GM18508 (cell line): Measurements from ENCODE around the gene TTYH1.

Experiments
- ATAC-seq: cut with Tn5 transposase; IDR thresholded peaks from one replicate; pipeline ENCODE4 v1.9.1; 2021; ENCODE audit warnings: moderate number of reproducible peaks; ENCODE audit not compliant: insufficient read depth, unreplicated experiment

TTYH1 gene

GRCh38 chr19:54391589-54392061 lies 23.6 kb upstream of the TTYH1 start:
- ATAC-seq: no peak

- no peak for ATAC-seq
Measured at GRCh38 chr19:54392105-54392504, 23.2 kb upstream of the TTYH1 start.

- ATAC-seq: no peak
Measured at GRCh38 chr19:54393381-54393780, 21.9 kb upstream of the TTYH1 start.

GRCh38 chr19:54395685-54396084 lies 19.6 kb upstream of the TTYH1 start:
- ATAC-seq: no peak

GRCh38 chr19:54399189-54399588 lies 16.1 kb upstream of the TTYH1 start:
- ATAC-seq: no peak

GRCh38 chr19:54400913-54401312 lies 14.4 kb upstream of the TTYH1 start:
- no peak for ATAC-seq

- no peak for ATAC-seq
Measured at GRCh38 chr19:54403054-54403453, 12.2 kb upstream of the TTYH1 start.

GRCh38 chr19:54405628-54406027 lies 9.6 kb upstream of the TTYH1 start:
- ATAC-seq: no peak

- no peak for ATAC-seq
Measured at GRCh38 chr19:54407780-54408179, 7.5 kb upstream of the TTYH1 start.

- ATAC-seq: no peak
Measured at GRCh38 chr19:54408456-54409026, 6.7 kb upstream of the TTYH1 start.

- ATAC-seq: no peak
Measured at GRCh38 chr19:54411033-54411432, 4.2 kb upstream of the TTYH1 start.

GRCh38 chr19:54412877-54413276 lies 2.4 kb upstream of the TTYH1 start:
- ATAC-seq: no peak

- no peak for ATAC-seq
Measured at GRCh38 chr19:54414156-54414555, 1.1 kb upstream of the TTYH1 start.

- ATAC-seq: no peak
Measured at GRCh38 chr19:54415901-54416673, 823 bp downstream of the TTYH1 start.

GRCh38 chr19:54416695-54417491 lies 1.6 kb downstream of the TTYH1 start:
- ATAC-seq: no peak

GRCh38 chr19:54418030-54418929 lies 3.0 kb downstream of the TTYH1 start:
- ATAC-seq: no peak

GRCh38 chr19:54418930-54419800 lies 3.9 kb downstream of the TTYH1 start:
- ATAC-seq: no peak

- ATAC-seq: no peak
Measured at GRCh38 chr19:54420068-54420382, 4.8 kb downstream of the TTYH1 start.

- no peak for ATAC-seq
Measured at GRCh38 chr19:54420383-54421168, 5.3 kb downstream of the TTYH1 start.
